PC-3 (cell line): Measurements from ENCODE around the gene NFATC1. TPM values are rescaled to one million over a fixed set of nuclear protein-coding genes. Genes with fewer than 3 reads are reported as not detected.

ENCODE experiments used
- ATAC-seq: fragments of 200-7000 bp; cut with Tn5 transposase; 2 replicates; pipeline ENCODE4 v1.9.1; 2020; ENCODE audit warnings: mild to moderate bottlenecking, moderate library complexity
- BruUV-seq: library from RNA; stranded (reverse); fragments of 400-500 nt; replicated peaks from 2 replicates; lab custom pipeline; 2021; lab: Mats Ljungman, UMichigan
- CTCF ChIA-PET: fragments of 300-600 bp; sonication (Branson Sonifier 250); formaldehyde crosslinking; loops from one replicate; lab custom pipeline; 2022; ENCODE audit warnings: antibody characterized with exemption; lab: Charles Lee
- POLR2A ChIA-PET: fragments of 300-600 bp; sonication (Branson Sonifier 250); formaldehyde crosslinking; loops from one replicate; lab custom pipeline; 2022; ENCODE audit warnings: antibody characterized with exemption; ENCODE audit not compliant: unreplicated experiment; lab: Charles Lee
- DNase-seq: peaks from one replicate; pipeline ENCODE4 v3.0.0-alpha.2; 2015
- H2AFZ ChIP-seq: fragments of 300-600 bp; sonication (generic); 2 replicates; pipeline ENCODE4 v1.6.0; 2016; ENCODE audit warnings: antibody characterized with exemption, low read length
- H3F3A ChIP-seq: fragments of 300-600 bp; sonication (generic); one replicate; pipeline ENCODE4 v1.6.0; 2017; ENCODE audit warnings: antibody characterized with exemption, low read length, control low read depth, mild to moderate bottlenecking; ENCODE audit not compliant: unreplicated experiment
- H3K27ac ChIP-seq: fragments of 300-600 bp; sonication (generic); 2 replicates; pipeline ENCODE4 v1.5.1; 2016; ENCODE audit warnings: mild to moderate bottlenecking, low read length
- H3K27me3 ChIP-seq: fragments of 300-600 bp; sonication (generic); 2 replicates; pipeline ENCODE4 v1.6.1; 2016; ENCODE audit warnings: low read length, mixed read lengths
- H3K36me3 ChIP-seq: fragments of 300-600 bp; sonication (generic); 2 replicates; pipeline ENCODE4 v1.6.1; 2016; ENCODE audit warnings: low read depth, mixed run types, low read length, mixed read lengths
- H3K4me1 ChIP-seq: fragments of 300-600 bp; sonication (generic); 2 replicates; pipeline ENCODE4 v1.5.1; 2016; ENCODE audit warnings: low read length; ENCODE audit not compliant: insufficient read depth
- H3K4me2 ChIP-seq: fragments of 300-600 bp; sonication (generic); 2 replicates; pipeline ENCODE4 v1.6.0; 2016; ENCODE audit warnings: low read length
- H3K4me3 ChIP-seq: fragments of 300-600 bp; sonication (generic); 2 replicates; pipeline ENCODE4 v1.5.1; 2016; ENCODE audit warnings: mild to moderate bottlenecking, low read length, mixed read lengths
- H3K79me2 ChIP-seq: fragments of 300-600 bp; sonication (generic); 2 replicates; pipeline ENCODE4 v1.6.1; 2017; ENCODE audit warnings: low read length, mixed read lengths
- H3K9ac ChIP-seq: fragments of 300-600 bp; sonication (generic); 2 replicates; pipeline ENCODE4 v1.6.0; 2016; ENCODE audit warnings: mild to moderate bottlenecking, low read length
- H3K9me2 ChIP-seq: fragments of 300-600 bp; sonication (generic); replicated peaks from 2 replicates; pipeline ENCODE4 v1.6.1; 2016; ENCODE audit warnings: mixed run types, low read length, mixed read lengths
- H3K9me3 ChIP-seq: fragments of 300-600 bp; sonication (generic); 2 replicates; pipeline ENCODE4 v1.6.1; 2016; ENCODE audit warnings: low read length, mixed read lengths
- H4K20me1 ChIP-seq: fragments of 300-600 bp; sonication (generic); 2 replicates; pipeline ENCODE4 v1.6.1; 2016; ENCODE audit warnings: low read length, mixed read lengths
- EZH2phosphoT487 ChIP-seq: fragments of 300-600 bp; sonication (generic); IDR thresholded peaks from 2 replicates; pipeline ENCODE4 v1.6.1; 2018; ENCODE audit warnings: mild to moderate bottlenecking, antibody characterized with exemption, low read length, borderline replicate concordance
- intact Hi-C: fragments of 100-400 bp; cut with micrococcal nuclease; formaldehyde crosslinking; loops from 2 replicates; pipeline ENCODE4 v1.9.0; 2023
- total RNA-seq: library from RNA; depleted of rRNA; stranded (reverse); fragments of >200 nt; gene quantifications from 2 replicates; pipeline ENCODE4 v1.2.3, GENCODE V29; 2014
- TF ChIP-seq, protein P1 (sequence below): fragments of 300-600 bp; sonication (generic); conservative IDR thresholded peaks from 2 replicates; pipeline ENCODE4 v1.5.1; 2017; ENCODE audit warnings: antibody characterized with exemption, low read depth, mild to moderate bottlenecking, low read length

NFATC1 gene
- total RNA-seq, 1 experiment from 2014 or later: 5.9 TPM

DNA sequence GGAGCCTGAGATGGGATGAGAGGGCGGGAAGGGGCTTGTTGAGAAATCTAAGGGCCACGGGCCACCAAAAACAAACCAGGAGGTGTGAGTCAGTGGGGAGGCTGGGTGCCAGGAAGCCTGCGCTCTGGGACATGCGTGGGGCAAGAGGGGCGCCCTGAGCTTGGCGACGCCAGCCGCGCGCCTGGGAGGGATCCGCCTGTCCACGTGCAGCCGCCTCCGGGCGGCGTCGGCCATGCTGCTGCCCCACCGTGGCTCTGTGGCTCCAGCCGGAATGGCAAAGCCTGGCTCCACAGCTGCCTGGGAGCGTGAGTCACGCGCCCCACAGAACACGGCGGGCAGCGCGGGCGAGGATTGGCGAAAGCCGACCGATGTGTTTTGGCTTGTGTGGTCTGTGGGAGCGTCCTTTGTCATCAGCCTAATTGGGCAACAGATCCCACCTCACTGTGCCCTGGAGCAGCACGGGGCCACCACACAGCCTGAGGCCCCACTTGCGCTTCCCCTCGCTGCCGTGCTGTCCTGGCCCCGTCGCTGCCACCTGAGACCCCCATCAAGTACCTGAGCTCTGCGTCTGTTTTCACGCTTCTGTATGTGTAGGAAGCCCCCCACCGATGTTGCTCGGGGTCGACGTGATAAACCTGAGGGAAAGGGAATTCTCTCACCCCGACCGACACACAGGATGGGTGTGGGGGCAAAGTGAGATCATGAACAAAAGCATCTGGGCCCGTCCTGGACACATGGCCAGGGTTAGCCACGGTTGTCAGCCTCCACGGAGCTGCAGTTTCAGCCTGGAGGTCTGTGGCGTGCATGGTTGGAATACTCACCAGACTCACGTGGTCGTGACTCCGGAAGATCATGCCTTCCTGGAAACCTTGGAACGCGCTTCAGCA lies 80.5 kb downstream of the NFATC1 start:
- H3K9me2 ChIP-seq: no peaks in the 10 kb centered on the region
- BruUV-seq: no TSS peak
- POLR2A ChIA-PET: no interaction called here
- H3K4me1 ChIP-seq: no peaks in the 10 kb centered on the region
- H3K4me3 ChIP-seq: no peak overlapping the region
- no peak for ATAC-seq
- no peaks in the 10 kb centered on the region for H3K9me3 ChIP-seq
- no peaks in the 10 kb centered on the region for H3K27me3 ChIP-seq
- H3K27ac ChIP-seq: no peak overlapping the region
- TF ChIP-seq EZH2phosphoT487: no peak
- TF ChIP-seq, protein P1, sequence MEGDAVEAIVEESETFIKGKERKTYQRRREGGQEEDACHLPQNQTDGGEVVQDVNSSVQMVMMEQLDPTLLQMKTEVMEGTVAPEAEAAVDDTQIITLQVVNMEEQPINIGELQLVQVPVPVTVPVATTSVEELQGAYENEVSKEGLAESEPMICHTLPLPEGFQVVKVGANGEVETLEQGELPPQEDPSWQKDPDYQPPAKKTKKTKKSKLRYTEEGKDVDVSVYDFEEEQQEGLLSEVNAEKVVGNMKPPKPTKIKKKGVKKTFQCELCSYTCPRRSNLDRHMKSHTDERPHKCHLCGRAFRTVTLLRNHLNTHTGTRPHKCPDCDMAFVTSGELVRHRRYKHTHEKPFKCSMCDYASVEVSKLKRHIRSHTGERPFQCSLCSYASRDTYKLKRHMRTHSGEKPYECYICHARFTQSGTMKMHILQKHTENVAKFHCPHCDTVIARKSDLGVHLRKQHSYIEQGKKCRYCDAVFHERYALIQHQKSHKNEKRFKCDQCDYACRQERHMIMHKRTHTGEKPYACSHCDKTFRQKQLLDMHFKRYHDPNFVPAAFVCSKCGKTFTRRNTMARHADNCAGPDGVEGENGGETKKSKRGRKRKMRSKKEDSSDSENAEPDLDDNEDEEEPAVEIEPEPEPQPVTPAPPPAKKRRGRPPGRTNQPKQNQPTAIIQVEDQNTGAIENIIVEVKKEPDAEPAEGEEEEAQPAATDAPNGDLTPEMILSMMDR: no peak
- H3K79me2 ChIP-seq: no peaks in the 10 kb centered on the region
- no peaks in the 10 kb centered on the region for H3K36me3 ChIP-seq
- no peaks in the 10 kb centered on the region for H4K20me1 ChIP-seq
- no peak for DNase-seq
- CTCF ChIA-PET: no interaction called here
- no peak overlapping the region for H3K9ac ChIP-seq
- H3K4me2 ChIP-seq: no peak overlapping the region
- intact Hi-C loops: no loop called here
- no peaks in the 10 kb centered on the region for H3F3A ChIP-seq
- no peak overlapping the region for H2AFZ ChIP-seq

DNA sequence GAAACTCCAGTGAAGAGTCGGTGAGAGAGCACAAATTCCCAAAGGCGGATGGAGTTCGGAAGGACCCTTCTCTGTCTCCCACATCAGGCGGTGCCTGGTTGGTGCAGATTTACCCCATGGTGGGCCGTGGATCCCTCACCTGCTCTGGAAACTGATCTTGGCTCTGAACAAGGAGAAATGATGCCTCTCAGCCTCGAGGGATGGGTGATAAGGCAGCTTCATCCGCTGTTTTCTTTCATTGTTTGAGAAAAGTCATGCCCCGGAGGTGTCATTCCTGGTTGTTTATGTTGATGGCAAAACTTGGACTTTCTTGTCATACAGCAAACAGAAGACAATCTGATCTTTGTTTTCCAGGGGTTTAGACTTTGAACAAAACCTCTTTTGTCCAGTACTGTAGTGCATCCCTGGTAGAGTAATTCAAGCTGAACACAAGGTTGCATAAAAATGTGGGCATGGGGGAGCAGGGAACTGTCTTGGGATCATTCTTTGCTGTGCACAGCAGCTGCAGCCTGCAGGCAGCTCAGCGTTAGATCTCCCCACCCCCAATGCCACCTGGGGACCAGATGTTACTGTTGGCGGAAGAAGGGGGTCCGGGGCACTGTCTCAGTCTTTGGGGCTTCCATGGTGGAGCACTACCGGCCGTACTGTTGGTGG lies 81.3 kb downstream of the NFATC1 start:
- POLR2A ChIA-PET: no interaction called here

More for the DNA sequence above, 81.3 kb downstream of the NFATC1 start:
- Histone ChIP-seq H3K36me3 (no peaks in the 10 kb centered on the region), H2AFZ (no peak overlapping the region), H3K79me2 (no peaks in the 10 kb centered on the region), H3K4me3 (no peak overlapping the region), H4K20me1 (no peaks in the 10 kb centered on the region), H3K9ac (no peak overlapping the region), H3K27ac (no peak overlapping the region), H3F3A (no peaks in the 10 kb centered on the region), H3K9me3 (no peaks in the 10 kb centered on the region), H3K4me1 (no peaks in the 10 kb centered on the region), H3K9me2 (no peaks in the 10 kb centered on the region), H3K27me3 (no peaks in the 10 kb centered on the region), H3K4me2 (no peak overlapping the region)
- DNase-seq: peak; percentile 13
- CTCF ChIA-PET: no interaction called here
- intact Hi-C loops: no loop called here
- no peak for ATAC-seq
- TF ChIP-seq, protein P1: no peak
- no peak for TF ChIP-seq EZH2phosphoT487
- no TSS peak for BruUV-seq
